IgD-negative memory B cell (primary cell): ENCODE results near the gene NTN1. TPM values are rescaled to one million over a fixed set of nuclear protein-coding genes. Genes with fewer than 3 reads are reported as not detected.
"Not testable (repeated sequence)": the region's sequence is repeated elsewhere in the genome, so short reads cannot be mapped to it uniquely, and the experiment has no call there.

Experiments used
- H3K27ac Mint-ChIP-seq, 3 donors: one replicate each; pipeline ENCODE4 v1.8.0; 2020 to 2022; ENCODE audit warnings: mild to moderate bottlenecking in 3 of 3, mixed read lengths in 3 of 3, moderate library complexity in 1 of 3
- H3K27me3 Mint-ChIP-seq: one replicate; pipeline ENCODE4 v1.8.0; 2021; ENCODE audit warnings: mixed read lengths
- H3K36me3 Mint-ChIP-seq: one replicate; pipeline ENCODE4 v1.8.0; 2020; ENCODE audit warnings: mild to moderate bottlenecking, mixed read lengths
- H3K4me1 Mint-ChIP-seq, 3 donors: one replicate each; pipeline ENCODE4 v1.8.0; 2020 to 2022; ENCODE audit warnings: mixed read lengths in 3 of 3, mild to moderate bottlenecking in 1 of 3
- H3K4me3 Mint-ChIP-seq, 4 donors: one replicate each; pipeline ENCODE4 v1.8.0; 2020 to 2022; ENCODE audit warnings: mild to moderate bottlenecking in 4 of 4, mixed read lengths in 4 of 4, moderate library complexity in 3 of 4
- H3K9me3 Mint-ChIP-seq, 3 donors: one replicate each; pipeline ENCODE4 v1.8.0; 2020 to 2021; ENCODE audit warnings: mixed read lengths in 3 of 3, mild to moderate bottlenecking in 1 of 3
- polyA plus RNA-seq: library from polyadenylated mRNA; unstranded; fragments of 300-500 nt; fragmentation: Illumina TruSeq; gene quantifications from one replicate; pipeline ENCODE4 v1.2.3, GENCODE V29; 2021

The NTN1 gene
- polyA plus RNA-seq, 1 donor from 2014 or later: not detected

DNA sequence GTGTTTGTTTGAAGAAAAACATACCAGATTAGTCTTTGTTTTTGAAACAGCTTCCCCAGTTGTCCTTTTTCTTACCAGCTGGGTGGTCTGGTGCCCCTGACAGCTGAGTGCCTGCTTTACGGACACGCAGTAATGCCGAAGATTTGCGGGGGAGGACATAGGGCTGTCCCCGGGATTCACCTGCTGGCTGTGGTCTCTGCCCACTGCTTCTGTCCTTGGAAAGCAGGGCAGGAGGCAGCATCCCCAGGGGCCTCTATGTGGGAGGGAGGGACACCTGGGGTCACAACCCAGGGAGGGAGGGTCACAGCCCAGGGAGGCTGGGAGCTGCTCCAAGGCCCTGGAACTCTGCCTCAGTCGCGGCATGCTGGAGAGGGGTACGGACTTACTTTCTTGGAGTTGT lies 221.7 kb downstream of the NTN1 start:
- H3K4me1 Mint-ChIP-seq: peaks cover 1 to 6% (median 4%) of the 10 kb centered on the region in 3 donors
- peak overlapping the region in 1 of 3 donors; percentile 39 for H3K27ac Mint-ChIP-seq

DNA sequence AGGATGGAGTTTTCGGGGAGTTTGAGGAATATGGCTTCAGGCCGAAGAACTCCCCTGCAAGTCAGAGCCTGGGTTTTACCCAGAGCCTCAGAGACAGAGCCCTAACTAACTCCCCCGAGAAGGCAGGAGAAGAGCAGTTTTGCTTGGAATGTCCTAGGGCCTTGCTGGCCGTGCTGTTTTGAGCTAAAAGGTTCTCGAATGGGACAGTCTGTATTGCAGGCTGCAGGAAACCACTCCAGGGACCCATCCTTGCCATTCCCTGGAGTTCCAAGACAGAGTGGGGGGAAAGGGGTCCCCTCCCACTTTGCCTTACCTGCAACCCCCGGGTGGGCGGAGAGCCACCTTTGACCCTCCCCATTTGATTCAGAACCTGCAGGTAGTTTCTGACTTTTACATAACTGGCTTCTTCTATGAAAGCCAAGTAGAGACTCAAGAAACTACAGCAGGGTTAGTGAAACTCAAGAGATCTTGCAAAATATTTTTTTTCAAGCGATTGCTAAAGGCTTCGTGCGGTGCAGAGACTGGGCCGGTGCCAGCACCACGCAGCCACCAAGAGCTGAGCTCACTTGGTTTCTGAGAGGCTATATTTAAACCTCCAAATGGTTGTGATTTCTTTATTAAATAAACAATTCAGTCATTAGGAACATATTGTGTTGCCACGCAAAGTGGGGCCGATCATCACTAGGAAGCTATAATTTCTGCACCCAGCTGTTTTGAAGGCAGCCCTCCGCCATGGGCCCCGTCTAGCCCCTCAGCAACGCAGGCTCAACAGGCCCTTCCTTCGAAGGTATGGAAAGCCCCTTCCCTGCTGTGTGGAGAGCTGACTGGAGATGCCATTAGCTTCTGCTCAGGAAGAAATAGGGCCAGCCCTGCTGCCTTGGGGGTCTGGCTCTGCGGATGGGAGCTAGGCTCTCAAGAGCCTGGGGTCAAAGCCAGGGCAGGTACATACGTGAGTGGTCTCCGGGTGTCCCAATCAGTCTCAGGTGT lies 223.0 kb downstream of the NTN1 start:
- H3K27me3 Mint-ChIP-seq: no peaks in the 10 kb centered on the region
- H3K4me3 Mint-ChIP-seq: no peak overlapping the region
- H3K27ac Mint-ChIP-seq: no peak overlapping the region
- no peaks in the 10 kb centered on the region for H3K9me3 Mint-ChIP-seq
- H3K4me1 Mint-ChIP-seq: peaks cover 0 to 4% (median 1%) of the 10 kb centered on the region in 3 donors
- H3K36me3 Mint-ChIP-seq: peaks cover 5% of the 10 kb centered on the region

More for the DNA sequence above, 221.7 kb downstream of the NTN1 start:
- H3K27me3 Mint-ChIP-seq: no peaks in the 10 kb centered on the region
- H3K4me3 Mint-ChIP-seq: peak overlapping the region in 1 of 4 donors; percentile 20
- peaks cover 2% of the 10 kb centered on the region for H3K36me3 Mint-ChIP-seq
- no peaks in the 10 kb centered on the region for H3K9me3 Mint-ChIP-seq

DNA sequence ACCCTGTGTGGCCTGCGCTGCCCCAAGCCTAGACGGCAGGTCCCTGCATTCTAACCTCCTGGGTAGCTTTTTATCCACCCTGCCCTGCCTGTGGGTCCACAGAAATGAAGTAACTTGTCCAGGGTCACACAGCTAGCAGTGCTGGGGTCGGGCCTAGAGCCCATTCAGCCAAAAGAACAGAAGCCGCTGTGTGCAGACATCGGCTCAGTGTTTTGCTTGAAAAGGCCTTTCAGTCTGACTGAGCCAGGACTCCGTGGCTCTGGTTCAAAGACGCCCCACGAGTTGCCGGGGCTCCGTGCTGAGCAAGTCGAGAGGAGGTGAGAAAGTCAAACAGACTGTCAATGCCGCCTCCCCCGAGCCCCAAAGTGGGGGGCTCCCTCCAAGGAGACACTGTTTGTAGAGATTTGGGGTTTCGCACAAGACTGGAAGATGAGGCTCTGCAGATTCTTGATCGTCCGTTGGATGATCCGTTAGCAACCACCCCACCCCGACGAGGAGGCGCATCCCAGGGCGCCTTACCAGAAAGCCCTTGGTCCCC lies 226.2 kb downstream of the NTN1 start:
- Mint-ChIP-seq H3K4me1 (no peaks in the 10 kb centered on the region), H3K36me3 (peaks cover 6% of the 10 kb centered on the region), H3K9me3 (no peaks in the 10 kb centered on the region), H3K27ac (peak overlapping the region in 1 of 3 donors; percentile 13), H3K27me3 (no peaks in the 10 kb centered on the region), H3K4me3 (no peak overlapping the region)

DNA sequence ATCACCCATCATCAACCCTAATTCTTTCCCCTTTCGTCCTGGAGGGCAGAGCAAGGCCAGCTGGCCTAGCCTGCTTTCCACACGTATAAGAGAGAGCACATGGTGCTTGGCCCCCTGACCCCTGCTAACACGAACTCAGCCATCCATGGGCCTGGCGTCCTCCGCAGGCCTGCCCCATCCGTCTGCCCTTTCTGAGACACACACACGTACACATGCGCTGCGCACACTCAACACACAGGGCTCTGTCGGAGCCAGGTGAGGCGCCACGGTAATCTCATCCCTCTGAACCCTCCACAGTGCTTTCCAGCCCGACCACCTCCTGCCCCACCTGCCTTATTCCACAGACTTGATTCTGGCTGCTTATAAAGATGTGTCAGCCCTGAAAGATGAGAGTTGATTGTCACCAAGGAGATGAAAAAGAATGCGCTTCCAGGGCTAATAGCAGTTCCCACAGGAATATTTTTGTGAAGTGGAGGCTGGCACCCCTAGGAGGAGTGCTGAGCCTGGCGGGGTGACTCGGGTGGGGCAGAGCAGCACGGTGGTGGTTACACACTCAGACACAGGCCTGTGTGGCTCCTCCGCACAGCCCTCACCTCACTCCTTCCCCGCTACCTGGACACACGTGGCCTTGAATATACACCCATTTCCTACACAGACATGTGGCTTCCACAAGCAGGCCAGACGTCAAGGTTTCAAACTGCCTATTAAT lies 228.1 kb downstream of the NTN1 start:
- H3K36me3 Mint-ChIP-seq: peaks cover 12% of the 10 kb centered on the region
- H3K27ac Mint-ChIP-seq: no peak overlapping the region
- no peak overlapping the region for H3K4me3 Mint-ChIP-seq
- no peaks in the 10 kb centered on the region for H3K9me3 Mint-ChIP-seq
- no peaks in the 10 kb centered on the region for H3K27me3 Mint-ChIP-seq
- no peaks in the 10 kb centered on the region for H3K4me1 Mint-ChIP-seq

DNA sequence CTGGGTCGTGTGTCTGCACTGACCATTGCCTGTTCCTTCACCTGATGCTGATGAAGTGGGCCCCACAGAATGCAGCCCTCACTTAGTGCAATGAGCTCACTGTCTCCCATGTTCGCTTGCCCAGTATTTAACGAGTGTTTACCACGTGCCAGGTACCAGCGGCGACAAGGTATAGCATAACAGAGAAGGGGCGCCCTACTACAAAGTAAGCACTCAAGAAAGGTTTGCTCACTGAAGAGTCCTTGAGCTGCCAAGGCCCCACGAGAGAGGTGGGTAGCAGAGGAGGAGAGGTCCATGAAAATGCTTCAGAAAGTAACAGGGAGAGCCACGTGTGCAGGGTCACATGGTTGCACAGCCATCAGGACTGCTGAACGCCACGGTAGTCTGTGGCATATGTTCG lies 230.0 kb downstream of the NTN1 start:
- H3K36me3 Mint-ChIP-seq: peaks cover 9% of the 10 kb centered on the region
- H3K27me3 Mint-ChIP-seq: no peaks in the 10 kb centered on the region
- H3K9me3 Mint-ChIP-seq: no peaks in the 10 kb centered on the region
- peaks cover 0 to under 1% (median 0%) of the 10 kb centered on the region in 3 donors for H3K4me1 Mint-ChIP-seq
- H3K4me3 Mint-ChIP-seq: no peak overlapping the region
- no peak overlapping the region for H3K27ac Mint-ChIP-seq

DNA sequence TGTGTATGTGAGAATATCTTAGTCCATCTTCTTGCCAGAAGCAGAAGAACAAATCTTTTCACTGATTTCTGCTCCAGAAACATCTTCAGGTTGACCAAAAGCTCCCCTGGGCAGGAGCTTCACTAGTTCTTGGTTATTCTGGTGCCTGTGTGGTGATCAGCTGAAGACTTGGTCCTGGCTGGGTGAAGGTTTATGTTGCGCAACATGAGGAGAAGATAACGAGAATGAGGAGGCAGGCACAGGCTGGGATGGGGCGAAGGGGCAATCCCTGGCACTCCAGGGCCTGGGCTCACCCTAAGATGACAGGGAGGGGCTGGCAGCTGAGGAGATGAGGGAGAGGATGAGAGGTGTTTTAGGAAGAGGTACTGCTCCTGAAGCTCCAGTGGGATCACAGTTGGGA lies 232.0 kb downstream of the NTN1 start:
- Mint-ChIP-seq H3K27ac (no peak overlapping the region), H3K27me3 (peaks cover 1% of the 10 kb centered on the region), H3K4me3 (peak overlapping the region in 1 of 4 donors; percentile 43)

DNA sequence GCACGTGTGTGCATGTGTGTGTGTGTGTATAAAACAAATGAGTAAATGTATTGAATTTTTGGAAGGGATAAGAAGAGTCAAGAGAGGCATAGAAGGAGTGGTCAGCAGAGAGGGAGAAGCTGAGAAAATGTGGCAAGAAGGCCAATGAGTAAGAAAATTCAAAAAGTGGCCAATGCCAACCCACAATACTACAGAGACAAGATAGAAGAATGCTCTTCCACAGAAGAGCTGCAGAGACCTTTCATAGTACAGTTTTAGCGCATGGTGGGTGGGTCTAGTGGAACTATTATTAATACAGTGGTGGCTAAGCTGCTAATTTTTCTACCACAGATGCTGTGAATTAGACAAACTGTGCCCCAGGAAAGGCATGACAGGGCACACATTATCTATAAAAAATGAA lies 233.5 kb downstream of the NTN1 start:
- Mint-ChIP-seq H3K27me3 (peaks cover 1% of the 10 kb centered on the region), H3K4me1 (peaks cover 8 to 12% (median 10%) of the 10 kb centered on the region in 3 donors), H3K36me3 (peaks cover 8% of the 10 kb centered on the region), H3K27ac (no peak overlapping the region), H3K4me3 (peak overlapping the region in 1 of 4 donors; percentile 2), H3K9me3 (no peaks in the 10 kb centered on the region)

More for the DNA sequence above, 232.0 kb downstream of the NTN1 start:
- Mint-ChIP-seq H3K36me3 (peaks cover 9% of the 10 kb centered on the region), H3K4me1 (peaks cover 8 to 12% (median 10%) of the 10 kb centered on the region in 3 donors), H3K9me3 (no peaks in the 10 kb centered on the region)

DNA sequence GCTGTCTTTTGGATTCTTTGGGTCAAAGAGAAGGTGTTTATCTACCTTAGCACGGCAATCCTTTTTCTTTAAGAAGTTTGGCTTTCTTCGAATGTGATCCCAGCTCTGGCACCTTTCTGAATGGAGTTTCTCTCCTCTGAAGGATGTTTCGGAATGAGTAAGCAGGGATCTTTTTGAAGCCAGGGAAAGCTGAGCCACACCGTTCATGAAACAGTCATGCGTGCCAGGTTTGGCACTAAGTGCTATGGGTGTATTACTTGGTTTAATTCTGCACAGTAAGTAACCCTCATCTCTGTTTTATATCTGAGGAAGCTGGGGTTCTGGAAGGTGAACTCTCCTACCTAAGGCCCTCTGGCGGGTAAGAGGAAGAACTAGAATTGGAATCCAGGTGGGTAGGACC lies 234.5 kb downstream of the NTN1 start:
- peaks cover 10% of the 10 kb centered on the region for H3K36me3 Mint-ChIP-seq
- peaks cover 8 to 12% (median 10%) of the 10 kb centered on the region in 3 donors for H3K4me1 Mint-ChIP-seq
- peaks cover 1% of the 10 kb centered on the region for H3K27me3 Mint-ChIP-seq
- H3K27ac Mint-ChIP-seq: no peak overlapping the region
- no peaks in the 10 kb centered on the region for H3K9me3 Mint-ChIP-seq
- no peak overlapping the region for H3K4me3 Mint-ChIP-seq

DNA sequence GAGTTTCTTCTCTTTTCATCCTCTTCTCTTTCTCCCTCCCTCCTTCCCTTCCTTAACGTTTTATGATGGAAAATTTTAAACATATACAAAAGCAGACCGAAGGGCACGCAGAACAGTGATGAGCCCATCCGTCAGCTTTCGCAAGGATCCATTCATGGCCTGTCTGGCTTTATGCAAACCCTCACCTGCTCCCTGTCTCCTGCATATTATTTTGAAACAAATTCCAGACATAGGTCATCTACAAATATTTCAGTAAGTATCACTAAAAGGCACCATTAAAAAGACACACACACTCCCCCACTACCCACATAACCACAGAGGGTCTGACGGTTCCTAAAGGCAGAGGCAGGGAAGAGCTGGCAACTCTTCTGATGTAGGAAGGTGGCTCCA lies 235.0 kb downstream of the NTN1 start:
- Mint-ChIP-seq H3K27me3 (peaks cover 1% of the 10 kb centered on the region), H3K27ac (peak overlapping the region in 1 of 3 donors; percentile 39), H3K36me3 (peaks cover 11% of the 10 kb centered on the region), H3K4me3 (peak overlapping the region in 1 of 4 donors; percentile 34), H3K4me1 (peaks cover 8 to 12% (median 10%) of the 10 kb centered on the region in 3 donors), H3K9me3 (no peaks in the 10 kb centered on the region)

DNA sequence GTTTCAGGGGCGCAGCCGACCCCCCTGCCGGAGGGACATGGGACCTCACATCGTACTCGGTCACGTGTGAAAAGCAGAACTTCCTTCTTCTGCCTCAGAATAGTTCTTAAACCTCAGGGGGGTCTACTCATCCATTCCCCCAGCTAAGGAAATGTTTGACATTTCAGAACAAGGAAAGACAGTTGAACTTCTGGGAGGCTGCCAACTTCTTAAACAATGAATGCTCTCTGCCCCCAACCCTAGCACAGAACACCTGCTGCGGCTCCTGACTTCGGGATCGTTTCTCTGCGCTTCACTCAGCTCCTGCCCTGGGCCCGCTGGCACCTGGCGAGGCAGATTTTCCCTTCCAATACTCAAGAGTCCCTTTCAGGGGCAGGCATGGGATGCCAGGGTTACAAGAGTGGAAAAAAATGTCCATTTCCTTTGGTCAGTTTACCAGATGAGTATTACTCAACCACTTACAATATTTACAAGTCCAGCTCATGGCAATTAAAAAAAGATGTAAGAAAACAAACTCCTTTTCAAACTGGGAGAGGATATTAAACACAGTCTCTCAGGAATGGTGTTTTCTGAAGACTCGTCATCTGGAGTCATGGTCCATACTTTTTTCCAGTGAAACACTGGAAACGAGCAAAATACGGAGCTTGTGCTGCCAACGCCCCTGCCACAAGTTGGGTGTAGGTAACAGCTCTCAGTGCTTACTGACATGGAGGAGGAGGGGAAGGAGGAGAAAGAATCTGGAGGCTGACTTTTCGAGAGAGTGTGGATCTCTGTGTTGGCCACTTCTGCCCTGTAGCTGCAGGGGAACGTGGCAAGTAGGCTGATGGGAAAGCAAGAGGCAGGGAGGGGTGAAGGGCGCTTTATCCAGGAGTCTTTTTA lies 235.7 kb downstream of the NTN1 start:
- Mint-ChIP-seq H3K4me3 (peak overlapping the region in 2 of 4 donors; percentile 6 to 34), H3K9me3 (no peaks in the 10 kb centered on the region), H3K27ac (peak overlapping the region in 1 of 3 donors; percentile 39), H3K36me3 (peaks cover 11% of the 10 kb centered on the region), H3K27me3 (peaks cover 1% of the 10 kb centered on the region), H3K4me1 (peaks cover 8 to 12% (median 10%) of the 10 kb centered on the region in 3 donors)

DNA sequence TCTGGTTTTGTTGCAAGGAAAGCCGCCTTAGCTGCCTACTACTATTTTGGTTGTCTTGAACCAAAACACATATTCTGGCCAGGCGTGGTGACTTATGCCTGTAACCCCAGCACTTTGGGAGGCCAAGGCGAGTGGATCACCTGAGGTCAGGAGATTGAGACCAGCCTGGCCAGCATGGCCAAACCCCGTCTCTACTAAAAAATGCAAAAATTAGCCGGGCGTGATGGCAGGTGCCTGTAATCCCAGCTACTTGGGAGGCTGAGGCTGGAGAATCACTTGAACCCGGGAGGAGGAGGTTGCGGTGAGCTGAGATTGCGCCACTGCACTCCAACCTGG lies 236.3 kb downstream of the NTN1 start:
- Mint-ChIP-seq H3K4me1 (peaks cover 8 to 12% (median 10%) of the 10 kb centered on the region in 3 donors), H3K36me3 (peaks cover 11% of the 10 kb centered on the region)
- H3K4me3 Mint-ChIP-seq, H3K27me3 Mint-ChIP-seq, H3K9me3 Mint-ChIP-seq, H3K27ac Mint-ChIP-seq: not testable (repeated sequence)

DNA sequence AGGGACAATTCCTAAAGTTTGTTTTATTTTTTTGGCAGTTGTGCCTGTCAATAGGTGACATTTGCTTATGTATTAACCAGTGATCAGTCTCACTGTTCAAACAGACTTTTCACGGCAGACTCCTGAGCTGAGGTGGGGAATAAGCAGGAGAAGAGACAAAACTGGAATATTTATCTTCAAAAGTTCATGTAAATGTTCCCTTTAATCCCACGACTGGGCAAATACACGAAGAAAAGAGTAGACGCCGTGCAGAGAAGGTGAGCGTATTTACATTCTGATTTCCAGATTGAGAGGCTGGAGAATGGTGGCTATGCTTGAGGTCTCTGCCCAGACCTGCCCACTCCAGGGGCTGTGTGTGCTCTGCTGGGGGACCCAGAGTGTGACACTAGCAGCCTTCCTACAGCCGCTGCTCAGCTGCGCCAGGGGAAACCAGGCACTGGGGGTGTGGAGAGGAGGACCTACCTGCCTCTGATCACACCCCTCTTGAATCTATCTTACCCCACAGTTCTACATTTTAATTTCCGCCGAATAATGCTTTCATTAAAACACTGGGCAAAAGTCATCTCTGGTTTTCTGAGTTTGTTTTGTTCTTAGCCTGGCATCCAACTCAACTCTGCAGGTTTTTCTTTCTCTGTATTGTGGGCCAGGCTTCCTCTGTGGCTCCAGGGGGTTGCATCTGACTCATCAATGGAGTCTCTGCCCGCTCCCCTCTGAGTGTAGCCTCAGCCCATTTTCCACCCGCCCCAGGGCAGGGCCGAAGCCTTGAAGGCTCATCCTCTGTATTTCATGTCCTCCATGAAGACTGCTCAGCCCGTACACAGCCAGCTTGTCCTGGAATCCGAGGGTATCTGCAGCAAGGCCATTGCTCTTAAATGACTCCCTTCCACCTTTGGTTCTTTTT lies 237.1 kb downstream of the NTN1 start:
- H3K27me3 Mint-ChIP-seq: peaks cover 1% of the 10 kb centered on the region
- H3K4me1 Mint-ChIP-seq: peaks cover 8 to 12% (median 10%) of the 10 kb centered on the region in 3 donors
- no peaks in the 10 kb centered on the region for H3K9me3 Mint-ChIP-seq
- H3K4me3 Mint-ChIP-seq: no peak overlapping the region
- no peak overlapping the region for H3K27ac Mint-ChIP-seq
- peaks cover 9% of the 10 kb centered on the region for H3K36me3 Mint-ChIP-seq

DNA sequence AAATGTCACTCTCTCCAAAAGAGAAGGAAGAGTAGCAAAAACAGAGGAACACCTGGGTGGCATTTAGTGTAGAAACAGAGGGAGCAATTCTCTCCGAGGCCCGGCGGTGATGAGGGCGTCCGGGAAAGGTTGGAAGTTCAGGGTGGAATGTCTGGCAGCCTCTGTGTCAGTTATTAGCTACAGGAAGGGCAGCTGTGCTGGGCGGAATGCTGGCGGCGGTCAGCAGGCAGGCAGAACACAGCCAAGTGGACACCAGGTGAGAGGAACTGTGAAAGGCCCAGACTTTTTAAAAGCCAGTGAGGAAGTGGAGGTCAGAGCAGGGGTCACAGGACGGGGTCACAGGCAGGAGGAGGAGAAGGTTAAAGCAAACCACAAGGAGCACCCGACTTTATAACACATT lies 238.1 kb downstream of the NTN1 start:
- Mint-ChIP-seq H3K36me3 (peaks cover 14% of the 10 kb centered on the region), H3K9me3 (no peaks in the 10 kb centered on the region), H3K27ac (no peak overlapping the region), H3K27me3 (peaks cover 1% of the 10 kb centered on the region), H3K4me1 (peaks cover 8 to 12% (median 10%) of the 10 kb centered on the region in 3 donors), H3K4me3 (no peak overlapping the region)
